H1 (cell line): ENCODE data around the gene ARID5B. TPM values are rescaled to one million over a fixed set of nuclear protein-coding genes. Genes with fewer than 3 reads are reported as not detected.

Source experiments
- CTCF ChIA-PET: fragments of 300-600 bp; sonication (Branson Sonifier 250); formaldehyde crosslinking; loops from one replicate; lab custom pipeline; 2021; ENCODE audit not compliant: partially characterized antibody; lab: Charles Lee
- POLR2A ChIA-PET: fragments of 300-600 bp; sonication (Branson Sonifier 250); formaldehyde crosslinking; loops from one replicate; lab custom pipeline; 2021; ENCODE audit warnings: inconsistent platforms; ENCODE audit not compliant: partially characterized antibody; lab: Charles Lee
- DNase-seq, 2 experiments: peaks; one replicate each; pipeline versions ENCODE4 v3.0.0 to v3.0.0-alpha.2; 2010 to 2022; ENCODE audit warnings: low spot score in 2 of 2, low read depth in 1 of 2, mixed read lengths in 1 of 2
- FAIRE-seq: peaks from 2 replicates; lab custom pipeline; 2011; peaks lifted over from hg19 to GRCh38; lab: Jason Lieb, UNC
- H2AFZ ChIP-seq: 2 replicates; pipeline ENCODE4 v1.8.1; 2012; ENCODE audit warnings: low read length, inconsistent platforms
- H2AK5ac ChIP-seq: 2 replicates; pipeline ENCODE4 v1.6.1; 2013; ENCODE audit warnings: low read depth, low read length
- H2BK120ac ChIP-seq: replicated peaks from 2 replicates; pipeline ENCODE3; 2013; ENCODE audit warnings: low read depth, low read length, inconsistent platforms
- H2BK12ac ChIP-seq: 2 replicates; pipeline ENCODE4 v1.6.1; 2013; ENCODE audit warnings: low read depth, low read length
- H2BK15ac ChIP-seq: 2 replicates; pipeline ENCODE4 v1.6.1; 2013; ENCODE audit warnings: low read length
- H2BK20ac ChIP-seq: 2 replicates; pipeline ENCODE4 v1.6.1; 2013; ENCODE audit warnings: low read length
- H2BK5ac ChIP-seq: 2 replicates; pipeline ENCODE4 v1.6.1; 2013; ENCODE audit warnings: low read depth, low read length
- H3K14ac ChIP-seq: 2 replicates; pipeline ENCODE4 v1.6.1; 2013; ENCODE audit warnings: inconsistent platforms; ENCODE audit not compliant: insufficient read length
- H3K18ac ChIP-seq: 2 replicates; pipeline ENCODE4 v1.6.1; 2013; ENCODE audit warnings: low read length; ENCODE audit errors: extremely low read depth
- H3K23ac ChIP-seq: 2 replicates; pipeline ENCODE4 v1.6.1; 2013; ENCODE audit warnings: inconsistent platforms; ENCODE audit not compliant: insufficient read length
- H3K23me2 ChIP-seq: 2 replicates; pipeline ENCODE4 v1.6.1; 2013; ENCODE audit warnings: low read depth, low read length
- H3K27ac ChIP-seq: 2 replicates; pipeline ENCODE4 v1.6.1; 2011; ENCODE audit warnings: low read depth, low read length, inconsistent platforms
- H3K27me3 ChIP-seq, 4 experiments: replicated peaks in 1 of 4; 1 replicate in 1 of 4; 2 replicates in 3 of 4; pipeline versions ENCODE4 v1.6.1 to v1.8.1; 2011 to 2013; ENCODE audit warnings: low read length in 3 of 4, mild to moderate bottlenecking in 3 of 4, inconsistent platforms in 2 of 4, mixed read lengths in 2 of 4, moderate library complexity in 1 of 4; ENCODE audit not compliant: control insufficient read depth in 3 of 4, insufficient read depth in 3 of 4; ENCODE audit errors: extremely low read depth in 1 of 4
- H3K36me3 ChIP-seq, 4 experiments: 2 replicates each; pipeline versions ENCODE4 v1.6.1 to v1.8.1; 2011 to 2013; ENCODE audit warnings: mild to moderate bottlenecking in 4 of 4, low read length in 3 of 4, moderate library complexity in 2 of 4, control low read depth in 1 of 4, inconsistent platforms in 1 of 4; ENCODE audit not compliant: insufficient read depth in 4 of 4, control insufficient read depth in 2 of 4
- H3K4ac ChIP-seq: replicated peaks from 2 replicates; pipeline ENCODE3; 2013; ENCODE audit warnings: low read length, low read depth, mixed read lengths, inconsistent platforms; ENCODE audit not compliant: insufficient read length
- H3K4me1 ChIP-seq, 4 experiments: replicated peaks in 1 of 4; 1 replicate in 1 of 4; 2 replicates in 3 of 4; pipeline versions ENCODE4 v1.6.1 to v1.8.1; 2011 to 2013; ENCODE audit warnings: low read length in 3 of 4, inconsistent platforms in 2 of 4, mixed read lengths in 1 of 4; ENCODE audit not compliant: insufficient read depth in 4 of 4, control insufficient read depth in 3 of 4
- H3K4me2 ChIP-seq, 2 experiments: 2 replicates each; pipeline versions ENCODE4 v1.6.1 to v1.8.1; 2011 to 2013; ENCODE audit warnings: low read depth in 2 of 2, low read length in 2 of 2, control low read depth in 1 of 2, inconsistent platforms in 1 of 2, mild to moderate bottlenecking in 1 of 2; ENCODE audit not compliant: insufficient read depth in 1 of 2
- H3K4me3 ChIP-seq, 4 experiments: fragments of 200-600, 300-600 bp in 1 of 4; sonication (generic), shearing (Covaris generic), sonication (Bioruptor Twin) in 1 of 4; 2 replicates each; pipeline versions ENCODE4 v1.5.1 to v1.8.1; 2011 to 2016; ENCODE audit warnings: low read length in 4 of 4, low read depth in 3 of 4, control low read depth in 2 of 4, inconsistent platforms in 2 of 4, mild to moderate bottlenecking in 2 of 4, mixed read lengths in 1 of 4, moderate library complexity in 1 of 4; ENCODE audit not compliant: insufficient read depth in 2 of 4; ENCODE audit errors: extremely low read depth in 1 of 4
- H3K56ac ChIP-seq: replicated peaks from 2 replicates; pipeline ENCODE3; 2013; ENCODE audit warnings: low read depth, mild to moderate bottlenecking, mixed read lengths, low read length, inconsistent platforms; ENCODE audit not compliant: insufficient read length
- H3K79me1 ChIP-seq: 2 replicates; pipeline ENCODE4 v1.6.1; 2013; ENCODE audit warnings: low read depth, low read length, control low read depth
- H3K79me2 ChIP-seq, 2 experiments: 2 replicates each; pipeline versions ENCODE4 v1.6.1 to v1.8.1; 2012 to 2013; ENCODE audit warnings: low read length in 2 of 2, mild to moderate bottlenecking in 2 of 2, inconsistent platforms in 1 of 2; ENCODE audit not compliant: insufficient read depth in 2 of 2, control insufficient read depth in 1 of 2
- H3K9ac ChIP-seq, 4 experiments: replicated peaks in 1 of 4; 1 replicate in 1 of 4; 2 replicates in 3 of 4; pipeline versions ENCODE4 v1.6.1 to v1.8.1; 2011 to 2013; ENCODE audit warnings: low read depth in 3 of 4, low read length in 3 of 4, control low read depth in 2 of 4, mild to moderate bottlenecking in 2 of 4, moderate library complexity in 2 of 4, inconsistent platforms in 1 of 4; ENCODE audit errors: extremely low read depth in 1 of 4
- H3K9me3 ChIP-seq, 2 experiments: 2 replicates each; pipeline versions ENCODE4 v1.6.1 to v1.8.1; 2012 to 2013; ENCODE audit warnings: mild to moderate bottlenecking in 2 of 2, moderate library complexity in 2 of 2, control low read depth in 1 of 2, inconsistent platforms in 1 of 2, low read depth in 1 of 2, low read length in 1 of 2, mixed read lengths in 1 of 2; ENCODE audit not compliant: insufficient read depth in 2 of 2
- H4K20me1 ChIP-seq, 2 experiments: replicated peaks in 1 of 2; 2 replicates each; pipeline versions ENCODE3 to v1.8.1; 2011 to 2013; ENCODE audit warnings: inconsistent platforms in 2 of 2, low read length in 2 of 2, mild to moderate bottlenecking in 1 of 2; ENCODE audit not compliant: insufficient read depth in 2 of 2, control insufficient read depth in 1 of 2
- H4K5ac ChIP-seq: 2 replicates; pipeline ENCODE4 v1.6.1; 2013; ENCODE audit warnings: low read length, low read depth, mixed read lengths, inconsistent platforms; ENCODE audit not compliant: insufficient read length
- H4K8ac ChIP-seq: 2 replicates; pipeline ENCODE4 v1.8.0; 2013; ENCODE audit warnings: mild to moderate bottlenecking, moderate library complexity, low read length, inconsistent platforms; ENCODE audit not compliant: insufficient read depth; ENCODE audit errors: extremely low read depth
- H4K91ac ChIP-seq: replicated peaks from 2 replicates; pipeline ENCODE3; 2013; ENCODE audit warnings: low read length, mixed read lengths, inconsistent platforms; ENCODE audit not compliant: insufficient read length
- ASH2L ChIP-seq: fragments of 200-600, 300-600 bp; sonication (generic); IDR thresholded peaks from one replicate; pipeline ENCODE4 v1.7.1; 2017; ENCODE audit warnings: low read length
- BACH1 ChIP-seq: IDR thresholded peaks from 2 replicates; pipeline ENCODE4 v1.6.1; 2012; ENCODE audit warnings: low read length, improper control_type of control experiment
- CEBPB ChIP-seq: IDR thresholded peaks from 2 replicates; pipeline ENCODE4 v1.6.1; 2012; ENCODE audit warnings: low read depth, low read length
- CTBP2 ChIP-seq: IDR thresholded peaks from 2 replicates; pipeline ENCODE4 v1.7.0; 2011; ENCODE audit warnings: borderline replicate concordance, mild to moderate bottlenecking, moderate library complexity, mixed read lengths, low read length; ENCODE audit not compliant: insufficient read depth, insufficient read length
- HDAC6 ChIP-seq: IDR thresholded peaks from one replicate; pipeline ENCODE4 v1.7.1; 2012; ENCODE audit warnings: low read depth, mild to moderate bottlenecking, inconsistent platforms, low read length, moderate library complexity
- KDM1A ChIP-seq: fragments of 200-600, 300-600 bp; sonication (generic); IDR thresholded peaks from 2 replicates; pipeline ENCODE4 v1.7.1; 2016; ENCODE audit warnings: mild to moderate bottlenecking, low read length, borderline replicate concordance
- TBP ChIP-seq: IDR thresholded peaks from 2 replicates; pipeline ENCODE4 v1.6.1; 2011; ENCODE audit warnings: low read depth, low read length, improper control_type of control experiment
- YY1 ChIP-seq: IDR thresholded peaks from 2 replicates; pipeline ENCODE4 v1.6.1; 2011; ENCODE audit warnings: low read depth, mild to moderate bottlenecking, low read length
- ZNF274 ChIP-seq: IDR thresholded peaks from 2 replicates; pipeline ENCODE4 v1.7.0; 2012; ENCODE audit warnings: low read length, borderline replicate concordance; ENCODE audit errors: extremely low read depth
- WGBS, 2 experiments: shearing (Covaris generic) in 1 of 2; methylation state at CpG; one replicate each; pipeline versions ENCODE4 v1.1.6 to v1.1.7; 2013 to 2015; ENCODE audit warnings: low lambda C conversion rate in 2 of 2, mixed read lengths in 2 of 2, inconsistent platforms in 1 of 2, low coverage in 1 of 2, missing lambda C conversion rate in 1 of 2; ENCODE audit not compliant: insufficient replicate concordance in 2 of 2, insufficient coverage in 1 of 2, insufficient read length in 1 of 2; ENCODE audit errors: extremely low coverage in 1 of 2, missing lambda C conversion rate in 1 of 2; 5-methylcytosine and 5-hydroxymethylcytosine counted together
- polyA plus RNA-seq, 7 experiments: library from polyadenylated mRNA; depleted of rRNA in 3 of 7; stranded (reverse) in 5 of 7; unstranded in 2 of 7; fragments of >200 nt in 5 of 7; fragments of 200-250 nt in 2 of 7; gene quantifications; 1 replicate in 5 of 7; 2 replicates in 1 of 7; 4 replicates in 1 of 7; pipeline versions ENCODE4 v1.2.1 to v1.2.3, GENCODE V29; 2011 to 2013; ENCODE audit warnings: missing spikeins in 2 of 7, mixed read lengths in 2 of 7
- total RNA-seq: library from RNA; stranded (reverse); fragmentation: NEBNext Ultra II Directional; extraction: Animal tissue kit (Norgen Biotek cat#: 25700); gene quantifications from 2 replicates; pipeline ENCODE4 v1.2.1, GENCODE V29; 2021

Gene ARID5B
- total and polyA plus RNA-seq, 2 of the 8 experiments (the other 6 are each of a cell fraction or from before 2014, with no cell fraction given): 0.21 to 1.1 TPM

DNA sequence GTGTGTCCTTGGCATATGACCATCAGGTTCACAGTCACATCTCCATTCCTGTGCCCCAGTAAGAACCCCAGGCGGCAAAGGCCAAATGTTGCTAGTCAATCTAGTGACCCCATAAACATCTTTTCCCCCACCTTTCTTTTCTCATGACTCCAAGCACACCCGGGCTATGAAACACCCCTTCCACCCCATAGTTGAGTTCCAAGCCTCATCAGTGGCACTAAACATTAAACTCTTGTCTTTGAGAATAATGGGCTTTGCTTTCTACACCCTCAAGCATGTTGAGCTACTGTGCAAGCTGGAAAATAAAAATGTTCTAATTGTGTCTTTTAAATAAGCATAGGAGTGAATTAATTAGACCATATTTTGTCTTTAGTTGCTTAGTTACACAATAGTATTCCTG lies 9.4 kb downstream of the ARID5B start:
- no peak overlapping the region for H2AFZ ChIP-seq
- no peaks in the 10 kb centered on the region for H3K4me1 ChIP-seq
- DNase-seq: no peak
- no peaks in the 10 kb centered on the region for H3K23me2 ChIP-seq
- no peak for TF ChIP-seq KDM1A
- no peak for TF ChIP-seq BACH1
- TF ChIP-seq CTBP2: no peak
- TF ChIP-seq HDAC6: no peak
- TF ChIP-seq ZNF274: no peak
- TF ChIP-seq YY1: no peak
- TF ChIP-seq CEBPB: no peak
- TF ChIP-seq TBP: no peak
- no peak for TF ChIP-seq ASH2L
- TF ChIP-seq, all 59 proteins: peak for 0
- H2BK12ac ChIP-seq: no peak overlapping the region
- H3K79me2 ChIP-seq: no peaks in the 10 kb centered on the region
- H3K4me2 ChIP-seq: no peak overlapping the region
- H3K36me3 ChIP-seq: no peaks in the 10 kb centered on the region
- no peaks in the 10 kb centered on the region for H3K27me3 ChIP-seq
- no peaks in the 10 kb centered on the region for H3K9me3 ChIP-seq
- no peak overlapping the region for H3K9ac ChIP-seq
- no peak overlapping the region for H3K23ac ChIP-seq
- H3K4ac ChIP-seq: no peak overlapping the region
- H4K91ac ChIP-seq: no peak overlapping the region
- no peak overlapping the region for H2BK15ac ChIP-seq
- H3K18ac ChIP-seq: no peak overlapping the region
- no peak overlapping the region for H3K4me3 ChIP-seq
- H3K14ac ChIP-seq: no peak overlapping the region
- H2BK20ac ChIP-seq: no peak overlapping the region
- no peak overlapping the region for H4K8ac ChIP-seq
- no peak for FAIRE-seq
- CTCF ChIA-PET: no interaction called here
- 89% methylated on average over 2 of the region's 2 CpGs; no CpG with 5 or more reads in 1 of the 2 experiments for WGBS, 2 experiments
- no peak overlapping the region for H2BK5ac ChIP-seq
- H3K56ac ChIP-seq: no peak overlapping the region
- H2BK120ac ChIP-seq: no peak overlapping the region
- no peak overlapping the region for H2AK5ac ChIP-seq
- no peak overlapping the region for H4K5ac ChIP-seq
- no peaks in the 10 kb centered on the region for H4K20me1 ChIP-seq
- POLR2A ChIA-PET: no interaction called here
- no peak overlapping the region for H3K27ac ChIP-seq
- no peaks in the 10 kb centered on the region for H3K79me1 ChIP-seq
